HG02943 (cell line): ENCODE results near the gene GMNN.
A peak's percentile ranks its signal among the peaks of the same experiment; 100 is the strongest.
"Not testable (repeated sequence)": the region's sequence is repeated elsewhere in the genome, so short reads cannot be mapped to it uniquely, and the experiment has no call there.

Source experiments
- ATAC-seq: cut with Tn5 transposase; IDR thresholded peaks from one replicate; pipeline ENCODE4 v1.9.1; 2021; ENCODE audit warnings: mild to moderate bottlenecking, low read depth, moderate library complexity; ENCODE audit not compliant: unreplicated experiment

The GMNN gene

DNA sequence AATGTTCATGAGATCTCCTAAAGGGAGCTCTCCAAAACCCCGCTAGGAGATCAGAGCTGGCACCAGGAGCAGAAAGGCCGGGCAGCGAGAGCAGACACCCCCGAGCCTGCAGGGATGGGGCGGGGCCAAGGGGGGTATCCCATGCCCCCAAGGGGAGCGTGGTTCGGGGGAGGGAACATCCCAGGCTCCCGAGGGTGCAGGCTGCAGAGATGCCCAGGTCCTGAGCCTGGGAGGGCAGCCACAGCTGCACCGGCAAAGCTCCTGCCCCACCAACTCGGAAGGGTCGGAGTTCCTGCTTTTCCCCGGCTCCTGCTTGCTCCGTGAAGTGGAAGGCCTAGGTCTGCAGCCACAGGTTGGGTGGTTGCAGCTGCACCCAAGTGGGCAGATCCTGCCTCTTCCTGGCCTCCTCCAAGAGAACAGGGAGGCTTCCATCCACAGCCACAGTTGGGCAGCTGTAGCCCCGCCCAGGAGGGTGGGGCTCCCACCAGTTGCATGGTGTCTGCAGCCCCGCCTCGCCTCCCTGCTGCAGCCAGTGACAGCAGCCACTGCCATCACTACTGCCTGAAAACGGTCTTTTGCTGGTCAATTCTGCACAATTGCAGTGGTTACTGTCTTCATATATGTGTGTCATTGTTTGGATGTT is 13.4 kb upstream of the GMNN start:
- no peak for ATAC-seq

DNA sequence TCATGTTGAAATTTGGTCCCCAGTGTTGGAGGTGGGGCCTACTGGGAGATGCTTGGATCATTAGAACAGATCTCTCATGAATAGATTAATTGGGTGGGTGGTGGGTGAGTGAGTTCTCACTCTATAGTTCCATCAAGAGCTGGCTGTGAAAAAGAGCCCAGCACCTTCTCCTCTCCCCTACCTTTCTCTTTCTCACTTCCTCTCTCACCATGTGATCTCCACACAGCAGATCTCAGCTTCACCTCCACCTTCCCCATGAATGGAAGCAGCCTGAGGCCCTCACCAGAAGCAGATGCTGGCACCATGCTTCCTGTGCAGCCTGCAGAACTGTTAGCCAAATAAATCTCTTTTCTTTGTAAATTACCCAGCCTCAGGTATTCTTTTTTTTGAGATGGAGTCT is 12.9 kb upstream of the GMNN start:
- ATAC-seq = no peak

DNA sequence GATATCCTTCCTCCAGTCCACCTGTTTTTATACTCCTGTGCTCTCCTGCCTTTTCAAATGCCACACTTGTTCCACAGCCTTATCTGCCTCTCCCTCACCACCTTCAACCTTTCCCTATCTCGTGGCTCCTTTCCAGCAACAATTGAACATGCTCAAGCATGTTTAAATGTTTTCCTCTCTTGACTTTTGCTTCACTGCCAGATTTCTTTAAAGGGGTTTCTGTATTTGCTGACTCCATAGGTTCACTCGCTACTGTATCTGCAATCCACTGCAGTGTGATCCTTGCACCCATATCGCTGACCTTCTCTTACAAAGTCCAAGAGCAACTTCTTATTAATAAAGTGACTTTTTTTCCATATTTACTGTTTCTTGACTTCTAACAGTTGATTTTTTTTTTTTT is 11.2 kb upstream of the GMNN start:
- ATAC-seq = no peak

DNA sequence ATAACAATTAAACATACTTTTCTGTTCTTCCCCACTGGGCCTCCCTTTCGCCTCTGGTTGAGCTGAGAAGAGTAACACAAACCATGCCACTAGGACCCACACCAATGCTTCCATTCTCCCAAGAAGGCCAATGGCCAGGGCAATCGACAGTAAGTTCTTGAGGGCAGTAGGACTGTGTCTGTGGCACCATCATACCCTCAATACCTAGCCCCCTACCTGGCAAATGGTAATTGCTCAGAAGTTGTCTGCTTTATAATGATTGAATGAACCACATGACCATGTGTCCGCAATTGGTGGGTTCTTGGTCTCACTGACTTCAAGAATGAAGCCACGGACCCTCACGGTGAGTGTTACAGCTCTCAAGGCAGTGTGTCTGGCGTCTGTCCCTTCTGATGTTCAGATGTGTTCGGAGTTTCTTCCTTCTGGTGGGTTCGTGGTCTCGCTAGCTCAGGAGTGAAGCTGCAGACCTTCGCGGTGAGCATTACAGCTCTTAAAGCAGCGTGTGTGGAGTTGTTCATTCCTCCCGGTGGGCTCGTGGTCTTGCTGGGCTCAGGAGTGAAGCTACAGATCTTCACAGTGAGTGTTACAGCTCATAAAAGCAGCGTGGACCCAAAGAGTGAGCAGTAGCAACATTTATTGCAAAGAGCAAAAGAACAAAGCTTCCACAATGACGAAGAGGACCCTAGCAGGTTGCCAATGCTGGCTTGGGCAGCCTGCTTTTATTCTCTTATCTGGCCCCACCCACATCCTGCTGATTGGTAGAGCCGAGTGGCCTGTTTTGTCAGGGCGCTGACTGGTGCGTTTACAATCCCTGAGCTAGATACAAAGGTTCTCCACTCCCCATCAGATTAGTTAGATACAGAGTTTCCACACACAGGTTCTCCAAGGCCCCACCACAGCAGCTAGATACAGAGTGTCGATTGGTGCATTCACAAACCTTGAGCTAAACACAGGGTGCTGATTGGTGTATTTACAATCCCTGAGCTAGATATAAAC is 9.6 kb upstream of the GMNN start:
- ATAC-seq = not testable (repeated sequence)

DNA sequence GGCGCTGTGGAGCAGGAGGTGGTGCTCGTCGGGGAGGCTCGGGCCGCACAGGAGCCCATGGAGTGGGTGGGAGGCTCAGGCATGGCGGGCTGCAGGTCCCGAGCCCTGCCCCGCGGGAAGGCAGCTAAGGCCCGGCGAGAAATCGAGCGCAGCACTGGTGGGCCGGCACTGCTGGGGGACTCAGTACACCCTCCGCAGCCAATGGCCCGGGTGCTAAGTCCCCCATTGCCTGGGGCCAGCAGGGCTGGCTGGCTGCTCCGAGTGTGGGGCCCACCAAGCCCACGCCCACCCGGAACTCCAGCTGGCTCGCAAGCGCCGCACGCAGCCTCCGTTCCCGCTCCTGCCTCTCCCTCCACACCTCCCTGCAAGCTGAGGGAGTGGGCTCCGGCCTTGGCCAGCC is 8.8 kb upstream of the GMNN start:
- ATAC-seq = not testable (repeated sequence)

DNA sequence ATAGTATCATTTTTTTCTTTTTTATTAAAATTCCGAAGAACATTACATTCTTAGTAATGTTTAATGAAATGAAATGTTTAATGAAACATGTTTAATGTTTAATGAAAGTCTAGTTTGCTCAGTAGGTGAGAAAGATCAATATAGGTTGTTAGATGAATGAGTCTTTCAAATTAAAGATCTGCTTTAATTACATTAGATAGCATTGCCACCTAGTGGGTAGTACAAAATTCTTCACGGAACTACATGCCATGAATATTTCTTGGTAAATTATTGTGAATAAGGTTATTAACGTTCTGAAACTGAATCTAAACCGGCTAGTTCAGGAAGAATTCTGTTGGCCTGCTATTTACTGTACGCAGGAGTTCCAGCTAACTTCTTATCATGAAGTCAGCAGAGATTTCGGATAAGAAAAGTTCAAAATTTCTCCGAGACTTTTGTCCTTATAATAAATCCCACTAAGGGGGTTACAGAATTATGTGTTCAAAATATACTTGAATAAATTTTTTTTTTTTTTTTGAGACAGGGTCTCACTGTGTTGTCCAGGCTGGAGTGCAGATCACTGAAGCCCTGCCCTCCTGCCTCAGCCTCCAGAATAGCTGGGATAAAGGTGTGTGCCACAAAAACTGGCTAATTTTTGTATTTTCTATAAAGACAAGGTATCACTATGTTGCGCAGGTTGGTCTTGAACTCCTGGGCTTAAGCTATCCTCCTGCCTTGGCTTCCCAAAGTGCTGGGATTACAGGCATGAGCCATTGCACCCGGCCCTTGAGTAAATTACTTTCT is 7.9 kb upstream of the GMNN start:
- no peak for ATAC-seq

DNA sequence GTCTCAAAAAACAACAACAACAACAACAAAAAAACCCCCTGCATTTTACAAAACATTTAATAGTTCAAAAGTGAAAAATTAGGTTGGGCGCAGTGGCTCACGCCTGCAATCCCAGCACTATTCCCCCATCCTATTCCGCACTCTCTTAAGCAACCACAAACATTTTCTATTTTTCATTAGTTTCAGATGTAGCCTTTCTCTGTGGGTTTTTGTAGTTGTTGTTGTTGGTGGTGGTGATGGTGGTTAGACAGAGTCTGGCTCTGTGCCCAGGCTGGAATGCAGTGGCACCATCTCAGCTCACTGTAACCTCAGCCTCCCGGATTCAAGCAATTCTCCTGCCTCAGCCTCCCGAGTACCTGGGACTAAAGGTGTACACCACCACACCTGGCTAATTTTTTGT is 6.4 kb upstream of the GMNN start:
- no peak for ATAC-seq

DNA sequence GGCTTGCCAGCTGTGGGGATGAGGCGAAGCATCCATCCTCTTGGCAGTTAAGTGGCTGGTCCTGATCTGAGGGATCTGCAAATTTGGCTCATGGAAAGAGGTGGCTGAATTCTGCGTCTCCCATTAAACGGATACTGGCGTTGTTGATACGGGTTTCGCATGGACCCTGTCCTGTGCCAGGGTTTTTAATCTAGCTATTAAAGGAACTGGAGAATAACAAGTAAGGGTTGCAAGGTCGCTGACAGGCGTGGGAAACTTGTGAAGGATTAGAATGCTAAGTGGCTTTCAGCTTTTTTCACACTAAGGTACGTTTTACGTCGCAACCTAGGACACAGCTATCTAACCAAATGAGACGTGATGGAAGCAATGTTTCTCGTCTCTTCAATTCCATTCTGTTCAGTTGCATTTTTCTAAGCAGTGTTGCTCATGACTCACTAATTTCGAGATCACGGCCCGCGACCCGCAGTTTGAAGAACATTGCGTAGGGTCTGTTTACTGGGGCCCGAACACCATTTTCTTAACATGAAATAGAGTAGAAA is 852 bp downstream of the GMNN start:
- peak; percentile 7 for ATAC-seq

DNA sequence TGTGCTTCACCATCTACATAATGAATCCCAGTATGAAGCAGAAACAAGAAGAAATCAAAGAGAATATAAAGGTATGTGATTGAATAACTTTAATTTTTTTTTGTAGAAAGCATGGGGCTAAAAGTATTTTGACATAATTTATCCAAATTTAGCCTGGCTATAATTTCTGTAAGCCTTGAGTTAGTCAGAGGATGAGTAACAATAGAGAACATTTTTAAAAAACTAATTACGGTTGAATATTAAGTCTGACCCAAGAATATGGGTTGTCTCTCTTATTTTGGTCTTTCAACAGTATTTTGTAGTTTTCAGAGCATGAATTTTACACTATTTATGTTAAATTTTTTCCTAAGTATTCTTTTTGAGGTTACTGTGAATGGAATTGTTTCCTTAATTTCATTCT is 2.5 kb downstream of the GMNN start:
- ATAC-seq = no peak

DNA sequence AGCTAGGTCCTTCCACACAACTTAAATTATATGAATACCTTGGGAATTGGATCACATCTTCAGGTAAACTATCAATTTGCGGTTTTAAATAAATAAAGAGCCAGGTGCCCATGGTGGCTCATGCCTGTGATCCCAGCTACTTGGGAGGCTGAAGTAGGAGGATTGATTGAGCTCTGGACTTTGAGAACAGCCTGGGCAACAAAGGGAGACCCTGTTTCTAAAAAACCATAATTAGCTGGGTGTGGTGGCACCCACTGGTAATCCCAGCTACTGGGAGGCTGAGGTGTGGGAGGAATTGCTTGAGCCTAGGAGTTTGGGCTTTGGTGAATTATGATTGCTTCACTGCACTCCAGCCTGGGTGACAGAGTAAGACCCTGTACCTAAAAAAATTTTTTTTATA is 3.4 kb downstream of the GMNN start:
- no peak for ATAC-seq

DNA sequence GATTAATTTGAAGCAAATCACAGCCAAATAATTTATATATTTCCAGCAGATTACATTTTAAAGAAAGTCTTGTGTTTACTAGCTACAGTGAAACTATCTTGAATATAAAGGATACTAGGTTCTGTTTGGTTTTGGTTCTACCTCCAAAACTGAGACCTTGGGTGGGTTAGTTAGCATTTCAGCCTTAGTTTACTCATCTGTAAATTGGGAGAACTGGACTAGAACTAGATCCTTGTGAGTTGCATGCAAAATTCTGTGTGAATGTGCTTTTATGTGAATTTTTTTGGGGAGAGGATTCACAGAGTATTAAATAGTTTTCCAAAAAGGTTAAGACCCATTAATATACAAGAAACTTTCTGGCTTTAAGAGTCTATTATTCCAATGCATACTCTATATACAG is 4.1 kb downstream of the GMNN start:
- ATAC-seq = no peak

DNA sequence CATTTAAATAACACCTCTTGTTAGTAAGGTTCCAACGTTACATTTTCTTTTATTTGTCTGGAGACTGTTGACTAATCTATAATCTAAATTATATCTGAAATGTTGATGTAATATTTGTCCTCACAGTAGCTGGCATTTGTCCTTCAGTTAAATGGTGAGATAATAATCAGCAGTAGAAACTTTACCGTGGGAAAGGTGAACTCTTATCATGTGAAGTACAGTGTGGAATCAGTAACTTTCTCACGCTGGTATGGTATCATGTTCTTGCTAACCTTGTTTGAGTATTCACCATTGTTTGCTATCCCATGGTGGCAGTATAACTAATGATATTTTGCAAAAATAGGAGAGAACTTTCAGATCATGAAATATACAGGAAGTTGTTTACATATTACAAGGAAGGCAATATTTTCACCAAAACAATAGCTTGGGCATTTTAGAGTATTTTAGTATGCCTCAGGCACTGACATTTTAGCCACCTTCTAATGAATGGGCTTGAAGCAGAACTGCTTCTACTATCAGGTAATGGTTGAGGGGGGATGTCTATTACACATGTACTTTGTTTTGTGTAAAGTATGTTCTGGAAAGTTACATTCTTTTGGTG is 4.8 kb downstream of the GMNN start:
- no peak for ATAC-seq

DNA sequence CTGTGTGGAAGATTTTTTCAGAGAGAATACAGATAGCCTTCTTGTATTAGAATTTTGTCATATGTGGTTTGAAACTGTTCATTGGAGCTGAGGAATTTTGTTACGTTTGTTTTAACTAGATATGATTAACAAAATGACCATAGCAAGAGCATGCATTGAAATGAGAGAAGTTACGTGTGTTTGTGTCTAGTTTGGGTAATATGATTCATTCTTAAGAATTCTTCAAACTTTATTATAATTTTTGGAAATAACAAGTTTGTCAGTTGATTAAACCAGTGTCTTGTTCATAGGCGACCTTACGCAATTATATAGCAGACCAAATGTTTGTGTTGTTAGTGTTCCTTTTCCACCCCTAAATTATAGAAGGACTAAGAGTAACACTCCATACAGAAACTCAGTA is 5.5 kb downstream of the GMNN start:
- ATAC-seq = no peak

DNA sequence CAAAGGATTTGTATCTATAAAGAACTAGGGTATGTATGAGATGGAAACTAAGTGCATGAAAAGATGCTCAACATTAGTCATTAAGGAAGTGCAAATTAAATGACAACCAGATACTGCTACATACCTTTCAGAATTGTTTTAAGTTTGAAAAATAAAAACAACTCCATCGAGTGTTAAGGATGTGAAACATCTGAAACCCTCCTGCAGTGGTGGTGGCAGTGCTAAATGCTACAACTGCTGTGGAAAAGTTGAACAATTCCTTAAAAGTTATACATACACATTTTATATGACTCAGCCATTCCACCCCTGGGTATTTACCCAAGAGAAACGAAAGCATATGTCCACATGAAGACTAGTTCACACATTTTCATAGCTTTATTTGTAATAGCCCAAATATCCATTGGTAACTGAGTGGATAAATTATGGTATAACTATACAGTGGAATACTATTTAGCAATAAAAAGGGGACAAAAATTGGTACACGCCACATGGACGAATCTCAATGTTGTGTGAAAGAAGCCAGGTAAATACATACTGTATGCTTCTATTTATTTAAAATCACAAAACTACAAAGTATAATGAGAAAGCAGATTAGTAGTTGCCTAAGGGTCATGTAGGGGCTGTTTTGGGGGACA is 13.4 kb downstream of the GMNN start:
- no peak for ATAC-seq

DNA sequence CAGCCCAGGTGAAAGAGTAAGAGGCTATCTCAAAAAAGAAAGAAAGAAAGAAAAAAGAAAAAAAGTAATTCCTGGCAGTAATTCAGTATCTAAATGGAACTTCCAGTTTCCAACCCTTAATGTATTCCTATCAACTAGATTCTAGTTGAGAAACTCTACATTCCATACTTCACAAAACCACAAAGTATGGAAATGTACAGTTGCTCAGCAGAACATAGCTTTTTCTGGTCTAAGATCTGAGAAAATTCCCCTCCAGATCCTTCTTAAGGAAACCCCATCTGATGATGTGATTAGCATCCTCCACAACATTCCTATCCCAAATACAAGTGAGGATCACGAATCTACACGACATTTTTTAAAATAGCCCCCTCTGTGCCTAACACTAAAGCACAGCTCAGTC is 20.4 kb downstream of the GMNN start:
- no peak for ATAC-seq

DNA sequence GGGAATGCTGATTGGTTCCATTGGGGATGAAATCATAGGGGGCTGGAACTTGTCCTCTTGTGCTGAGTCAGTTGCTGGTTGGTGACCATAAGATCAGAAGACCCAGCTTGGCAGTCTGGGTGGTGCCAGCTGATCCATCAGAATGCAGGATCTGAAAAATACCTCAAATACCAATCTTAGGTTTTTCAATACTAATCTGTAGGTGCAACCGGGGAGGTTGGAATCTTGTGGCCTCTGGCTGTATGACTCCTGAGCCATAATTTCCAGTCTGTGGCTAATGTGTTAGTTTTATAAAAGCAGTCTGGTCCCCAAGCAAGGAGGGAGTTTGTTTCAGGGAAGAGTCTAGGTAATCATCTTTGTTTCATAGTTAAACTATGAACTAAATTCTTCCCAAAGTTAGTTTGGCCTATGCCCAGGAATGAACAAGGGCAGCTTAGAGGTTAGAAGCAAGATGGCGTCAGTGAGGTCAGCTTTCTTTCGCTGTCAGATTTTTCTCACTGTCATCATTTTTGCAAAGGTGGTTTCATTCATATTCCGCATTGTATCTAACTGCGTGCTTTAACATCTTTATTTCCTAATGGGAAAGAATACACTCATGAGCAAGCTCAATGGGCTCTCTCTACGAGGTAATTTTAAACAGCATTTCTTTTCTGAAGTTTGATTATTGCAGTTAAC is 22.0 kb downstream of the GMNN start:
- no peak for ATAC-seq

DNA sequence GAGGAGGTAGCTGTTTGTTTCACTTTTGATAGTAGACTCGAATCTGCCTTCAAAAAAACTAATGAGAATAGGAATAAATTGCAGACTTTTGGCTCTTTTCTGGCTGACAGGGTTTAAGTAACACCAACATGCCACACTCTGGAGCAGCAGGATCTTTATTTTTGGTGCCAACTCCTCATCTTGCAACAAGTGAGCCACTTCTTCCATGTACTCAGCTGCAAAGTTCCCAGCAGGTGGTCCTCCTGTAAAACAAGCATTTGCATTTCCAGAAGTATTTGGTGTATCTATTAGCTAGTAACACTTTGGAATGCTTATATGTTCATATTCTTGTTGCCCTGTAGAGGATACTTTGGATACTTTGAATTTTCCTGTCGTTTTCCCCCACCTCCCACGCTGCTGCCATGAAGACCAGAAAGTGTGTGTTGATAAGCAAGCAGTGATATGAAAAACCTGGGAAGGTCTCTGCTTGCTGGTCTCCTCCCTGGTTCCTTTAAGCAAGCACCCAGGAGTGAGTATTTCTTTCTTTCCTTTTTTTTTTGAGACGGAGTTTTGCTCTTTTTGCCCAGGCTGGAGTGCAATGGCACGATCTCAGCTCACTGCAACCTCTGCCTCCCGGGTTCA is 23.0 kb downstream of the GMNN start:
- no peak for ATAC-seq

DNA sequence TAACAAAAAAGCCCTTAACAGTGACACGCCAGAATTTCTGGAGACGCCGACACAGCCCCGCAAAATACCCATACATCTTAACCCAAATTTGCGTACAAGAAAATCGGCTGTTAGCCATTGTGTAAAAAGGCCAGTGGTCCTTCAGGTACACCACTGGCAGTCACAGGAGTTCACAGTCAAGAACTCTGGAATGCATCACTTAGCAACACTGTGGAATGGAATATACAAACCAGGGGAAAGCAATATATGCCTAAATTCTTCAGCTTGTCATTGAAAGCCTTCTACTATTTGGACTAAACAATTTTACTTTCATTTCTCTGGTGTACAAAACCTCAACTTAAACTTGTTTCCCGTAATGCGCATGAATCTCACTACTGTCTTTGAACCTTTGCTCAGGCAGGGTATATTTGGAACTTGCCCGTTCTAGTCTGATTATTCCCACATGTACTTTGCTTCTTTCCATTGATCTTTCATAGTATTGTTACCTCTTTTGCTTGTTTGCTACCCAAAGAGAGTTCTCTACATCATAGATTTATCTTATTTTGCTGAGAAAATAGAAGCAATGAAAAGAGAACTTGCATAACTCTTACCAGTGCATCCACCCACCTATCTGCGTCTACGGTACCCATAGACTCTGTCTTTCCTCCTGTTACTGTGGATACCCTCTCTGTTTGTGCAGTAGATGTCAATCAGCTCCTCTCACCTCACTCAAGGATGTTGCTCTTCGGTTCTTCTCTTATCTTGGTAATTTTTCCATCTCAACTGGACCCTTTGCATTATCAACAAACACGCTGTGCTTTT is 24.2 kb downstream of the GMNN start, which contains the start of gene ARMH2:
TSS of gene ARMH2 (minus strand) at position 178 of the 801 bp plus-strand sequence. CDS start at position 118, 60 bp downstream.
- ATAC-seq = no peak
